ENCODE measurements around the gene SSTR1.

The SSTR1 gene

DNA sequence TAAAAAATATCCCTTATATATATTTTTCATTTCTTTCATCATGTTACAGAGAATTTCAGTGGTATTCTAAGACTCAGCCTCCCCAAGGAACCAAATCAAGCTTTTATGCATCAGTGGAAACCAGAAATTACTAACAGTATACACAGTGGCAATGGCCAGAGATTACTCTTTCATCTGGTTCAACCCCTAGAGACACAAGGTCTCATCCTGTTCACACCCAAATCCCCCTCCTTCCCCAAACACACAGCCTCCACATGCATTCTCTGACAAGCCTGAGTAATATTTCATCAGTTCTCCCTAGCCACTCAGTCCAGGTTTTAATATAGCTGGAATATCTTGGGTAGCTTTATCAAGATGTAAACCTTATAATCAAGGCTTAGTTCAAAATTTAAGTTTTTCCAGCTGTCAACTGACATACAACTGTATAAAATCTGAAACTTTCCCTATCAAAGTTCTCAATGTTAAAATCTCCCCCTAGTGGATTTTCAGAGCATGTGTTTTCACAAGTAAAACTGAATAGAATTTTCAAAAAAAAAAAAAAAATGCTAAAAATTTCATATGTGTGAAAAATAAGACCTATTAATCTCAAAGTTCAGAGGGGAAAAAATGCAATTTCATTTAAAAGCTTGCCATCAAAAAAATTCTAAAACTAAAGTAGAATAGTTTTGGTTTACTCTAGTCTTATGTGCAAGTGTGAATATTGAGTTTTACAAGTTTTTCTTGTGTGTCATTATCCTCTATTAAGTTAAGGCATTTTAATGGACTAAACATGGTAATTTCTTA, 10.5 kb upstream of the SSTR1 start:
- no peaks in the 10 kb centered on the region for H3K9me3 Mint-ChIP-seq
- H3K27ac Mint-ChIP-seq, result no peak overlapping the region
- H3K27me3 Mint-ChIP-seq (ENCODE audit: low read depth), result no peaks in the 10 kb centered on the region
- H3K4me1 Mint-ChIP-seq (ENCODE audit: low read depth), result no peaks in the 10 kb centered on the region
- no peak overlapping the region for H3K4me3 Mint-ChIP-seq
- no peaks in the 10 kb centered on the region for H3K36me3 Mint-ChIP-seq (ENCODE audit: low read depth)

DNA sequence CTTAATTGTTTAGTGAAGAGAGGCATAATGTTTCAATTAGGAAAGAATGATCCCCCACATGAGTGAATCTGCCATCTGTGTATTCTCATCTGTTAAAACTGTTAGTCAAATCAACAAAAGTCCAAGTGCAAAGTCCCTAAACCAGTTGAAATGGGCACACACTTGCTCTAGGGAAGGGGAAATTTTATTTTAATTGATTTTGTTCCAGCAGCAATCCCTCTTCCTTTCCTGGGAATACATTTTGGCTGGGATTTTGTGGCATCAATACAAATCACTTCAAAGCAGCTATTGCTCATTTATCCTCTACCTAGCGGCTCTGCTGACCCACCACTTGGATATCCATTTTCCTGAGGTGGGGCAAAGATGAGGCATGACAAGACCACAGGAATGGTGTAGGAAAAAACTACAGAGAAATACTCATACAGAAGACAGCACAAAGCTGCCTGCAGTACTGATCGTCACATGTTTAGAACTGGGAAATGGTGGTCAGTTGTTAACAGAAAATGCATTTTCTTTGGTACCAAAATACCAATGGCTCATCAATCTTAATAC, 9.8 kb upstream of the SSTR1 start:
- no peak overlapping the region for H3K4me3 Mint-ChIP-seq
- H3K9me3 Mint-ChIP-seq, result no peaks in the 10 kb centered on the region
- H3K27ac Mint-ChIP-seq, result no peak overlapping the region
- H3K4me1 Mint-ChIP-seq (ENCODE audit: low read depth), result no peaks in the 10 kb centered on the region
- H3K27me3 Mint-ChIP-seq (ENCODE audit: low read depth), result peaks cover 5% of the 10 kb centered on the region
- H3K36me3 Mint-ChIP-seq (ENCODE audit: low read depth), result no peaks in the 10 kb centered on the region

DNA sequence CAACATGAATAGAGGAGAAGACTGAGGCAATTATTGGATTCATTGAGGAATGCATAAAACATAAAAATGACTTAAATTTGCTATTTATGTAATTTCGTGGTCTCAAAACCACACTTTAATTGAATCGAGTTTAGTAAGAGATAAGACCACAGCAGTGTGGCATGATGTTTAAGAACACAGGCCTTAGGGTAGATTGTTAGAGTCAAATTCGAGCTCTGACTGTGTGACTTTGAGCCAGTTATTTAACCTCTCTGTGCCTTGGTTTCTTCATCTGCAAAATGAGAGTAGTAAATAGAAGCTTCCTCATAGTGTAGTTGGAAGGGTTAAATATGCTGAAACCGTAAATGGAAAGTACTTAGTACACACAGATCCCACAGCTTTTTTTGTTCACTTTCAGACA, 9.3 kb upstream of the SSTR1 start:
- Mint-ChIP-seq H3K9me3 (no peaks in the 10 kb centered on the region), H3K27ac (no peak overlapping the region), H3K27me3 (ENCODE audit: low read depth) (peaks cover 5% of the 10 kb centered on the region), H3K4me1 (ENCODE audit: low read depth) (no peaks in the 10 kb centered on the region), H3K4me3 (no peak overlapping the region), H3K36me3 (ENCODE audit: low read depth) (no peaks in the 10 kb centered on the region)

GRCh38 chr14:38199076-38199475, 8.6 kb upstream of the SSTR1 start:
- H3K4me1 Mint-ChIP-seq (ENCODE audit: low read depth), result no peaks in the 10 kb centered on the region
- H3K9me3 Mint-ChIP-seq, result no peaks in the 10 kb centered on the region
- peaks cover 5% of the 10 kb centered on the region for H3K27me3 Mint-ChIP-seq (ENCODE audit: low read depth)
- no peak overlapping the region for H3K27ac Mint-ChIP-seq
- no peaks in the 10 kb centered on the region for H3K36me3 Mint-ChIP-seq (ENCODE audit: low read depth)
- no peak overlapping the region for H3K4me3 Mint-ChIP-seq

DNA sequence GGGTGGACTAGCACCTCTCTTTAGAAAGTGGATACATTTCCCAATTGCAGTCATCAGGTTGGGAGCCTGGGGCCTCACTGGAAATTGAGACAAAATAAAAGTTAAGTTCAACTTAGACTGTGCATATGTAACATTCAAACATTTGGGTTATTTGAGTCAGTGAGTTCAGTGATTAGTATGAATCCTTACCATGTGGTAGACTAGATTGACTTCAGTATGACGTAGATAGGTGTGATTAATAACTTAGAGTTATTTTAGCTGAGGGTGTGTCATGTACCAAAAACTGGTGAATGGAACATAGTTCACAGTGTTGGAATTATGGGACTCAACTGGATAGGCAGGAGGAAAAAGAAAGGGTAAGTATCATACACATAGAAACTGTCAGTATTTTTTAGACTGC, 8.0 kb upstream of the SSTR1 start:
- H3K27ac Mint-ChIP-seq, result no peak overlapping the region
- H3K36me3 Mint-ChIP-seq (ENCODE audit: low read depth), result no peaks in the 10 kb centered on the region
- H3K4me1 Mint-ChIP-seq (ENCODE audit: low read depth), result no peaks in the 10 kb centered on the region
- no peaks in the 10 kb centered on the region for H3K9me3 Mint-ChIP-seq
- peaks cover 5% of the 10 kb centered on the region for H3K27me3 Mint-ChIP-seq (ENCODE audit: low read depth)
- H3K4me3 Mint-ChIP-seq, result no peak overlapping the region

- Mint-ChIP-seq H3K27ac (no peak overlapping the region), H3K9me3 (no peaks in the 10 kb centered on the region), H3K27me3 (ENCODE audit: low read depth) (peaks cover 16% of the 10 kb centered on the region), H3K36me3 (ENCODE audit: low read depth) (no peaks in the 10 kb centered on the region), H3K4me1 (ENCODE audit: low read depth) (no peaks in the 10 kb centered on the region), H3K4me3 (no peak overlapping the region)
These were observed 6.4 kb upstream of the SSTR1 start for GRCh38 chr14:38201137-38201828.

DNA sequence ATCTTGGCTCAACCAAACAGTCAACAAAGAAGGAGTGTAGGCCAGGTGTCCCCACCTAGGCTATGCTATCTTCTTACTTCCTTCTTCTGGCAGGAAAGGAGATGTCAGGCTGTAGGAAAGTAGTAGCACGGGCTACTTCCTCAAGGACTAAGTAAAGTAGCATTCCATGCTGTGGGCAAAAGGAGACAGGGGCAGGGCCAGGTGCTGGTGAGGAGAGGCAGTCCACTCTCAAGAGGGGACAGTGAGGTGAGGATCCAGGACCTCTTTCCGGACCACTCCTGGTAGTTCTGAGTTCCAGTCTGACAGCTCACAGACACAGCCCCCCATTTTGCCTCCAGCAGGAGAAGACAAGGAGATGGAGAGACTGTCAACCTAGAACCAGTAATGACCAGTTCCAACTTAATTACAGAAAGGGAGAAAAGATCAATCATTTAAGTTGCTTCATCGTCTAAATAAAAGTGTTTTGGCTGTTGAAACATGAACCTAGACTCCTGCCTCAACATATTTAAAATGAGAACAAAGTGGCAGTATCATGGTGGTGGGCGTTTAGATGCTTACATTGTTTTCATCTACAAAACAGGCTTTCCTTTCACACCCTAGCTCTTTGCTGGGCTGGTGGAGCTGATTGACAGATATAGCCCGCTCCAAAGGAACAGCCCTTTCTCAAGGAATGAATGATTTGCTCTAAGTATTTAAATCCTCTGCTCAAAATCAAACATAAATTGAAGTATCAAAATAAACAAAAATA, 5.1 kb upstream of the SSTR1 start:
- Mint-ChIP-seq H3K27ac (no peak overlapping the region), H3K27me3 (ENCODE audit: low read depth) (peaks cover 28% of the 10 kb centered on the region), H3K9me3 (no peaks in the 10 kb centered on the region), H3K4me1 (ENCODE audit: low read depth) (no peaks in the 10 kb centered on the region), H3K36me3 (ENCODE audit: low read depth) (no peaks in the 10 kb centered on the region), H3K4me3 (no peak overlapping the region)

- no peak overlapping the region for H3K27ac Mint-ChIP-seq
- H3K36me3 Mint-ChIP-seq (ENCODE audit: low read depth), result no peaks in the 10 kb centered on the region
- H3K27me3 Mint-ChIP-seq (ENCODE audit: low read depth), result peaks cover 41% of the 10 kb centered on the region
- H3K4me1 Mint-ChIP-seq (ENCODE audit: low read depth), result peaks cover 5% of the 10 kb centered on the region
- H3K4me3 Mint-ChIP-seq, result no peak overlapping the region
- no peaks in the 10 kb centered on the region for H3K9me3 Mint-ChIP-seq
These were observed 3.6 kb upstream of the SSTR1 start for GRCh38 chr14:38203929-38204718.

DNA sequence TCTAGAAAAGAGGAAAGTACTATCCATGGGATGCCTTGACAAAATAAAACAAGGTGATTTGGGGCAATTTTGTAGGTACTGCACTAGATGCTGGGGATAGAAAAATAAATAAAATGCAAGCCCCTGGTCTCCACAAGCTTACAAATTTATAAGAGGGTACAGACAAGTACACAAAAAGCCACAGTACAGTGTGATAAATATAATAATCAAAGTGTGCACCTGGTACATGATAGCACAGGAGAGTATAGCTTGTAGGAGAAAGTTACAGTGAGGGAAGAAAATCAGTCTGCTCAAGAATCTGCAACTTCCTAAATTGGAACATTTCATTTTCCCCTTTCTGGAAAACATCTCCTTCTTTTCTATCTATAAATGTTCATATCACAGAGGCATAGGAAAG, 3.0 kb upstream of the SSTR1 start:
- no peak overlapping the region for H3K4me3 Mint-ChIP-seq
- H3K4me1 Mint-ChIP-seq (ENCODE audit: low read depth), result peaks cover 5% of the 10 kb centered on the region
- peaks cover 45% of the 10 kb centered on the region for H3K27me3 Mint-ChIP-seq (ENCODE audit: low read depth)
- no peak overlapping the region for H3K27ac Mint-ChIP-seq
- H3K9me3 Mint-ChIP-seq, result no peaks in the 10 kb centered on the region
- H3K36me3 Mint-ChIP-seq (ENCODE audit: low read depth), result no peaks in the 10 kb centered on the region

- no peak overlapping the region for H3K4me3 Mint-ChIP-seq
- no peak overlapping the region for H3K27ac Mint-ChIP-seq
- peaks cover 5% of the 10 kb centered on the region for H3K4me1 Mint-ChIP-seq (ENCODE audit: low read depth)
- H3K36me3 Mint-ChIP-seq (ENCODE audit: low read depth), result no peaks in the 10 kb centered on the region
- H3K27me3 Mint-ChIP-seq (ENCODE audit: low read depth), result peaks cover 51% of the 10 kb centered on the region
- no peaks in the 10 kb centered on the region for H3K9me3 Mint-ChIP-seq
These were observed 2.4 kb upstream of the SSTR1 start for GRCh38 chr14:38205119-38205813.

GRCh38 chr14:38205949-38206665, 1.6 kb upstream of the SSTR1 start:
- H3K4me1 Mint-ChIP-seq (ENCODE audit: low read depth), result peaks cover 5% of the 10 kb centered on the region
- no peak overlapping the region for H3K4me3 Mint-ChIP-seq
- H3K27ac Mint-ChIP-seq, result no peak overlapping the region
- peaks cover 59% of the 10 kb centered on the region for H3K27me3 Mint-ChIP-seq (ENCODE audit: low read depth)
- no peaks in the 10 kb centered on the region for H3K36me3 Mint-ChIP-seq (ENCODE audit: low read depth)
- H3K9me3 Mint-ChIP-seq, result no peaks in the 10 kb centered on the region

DNA sequence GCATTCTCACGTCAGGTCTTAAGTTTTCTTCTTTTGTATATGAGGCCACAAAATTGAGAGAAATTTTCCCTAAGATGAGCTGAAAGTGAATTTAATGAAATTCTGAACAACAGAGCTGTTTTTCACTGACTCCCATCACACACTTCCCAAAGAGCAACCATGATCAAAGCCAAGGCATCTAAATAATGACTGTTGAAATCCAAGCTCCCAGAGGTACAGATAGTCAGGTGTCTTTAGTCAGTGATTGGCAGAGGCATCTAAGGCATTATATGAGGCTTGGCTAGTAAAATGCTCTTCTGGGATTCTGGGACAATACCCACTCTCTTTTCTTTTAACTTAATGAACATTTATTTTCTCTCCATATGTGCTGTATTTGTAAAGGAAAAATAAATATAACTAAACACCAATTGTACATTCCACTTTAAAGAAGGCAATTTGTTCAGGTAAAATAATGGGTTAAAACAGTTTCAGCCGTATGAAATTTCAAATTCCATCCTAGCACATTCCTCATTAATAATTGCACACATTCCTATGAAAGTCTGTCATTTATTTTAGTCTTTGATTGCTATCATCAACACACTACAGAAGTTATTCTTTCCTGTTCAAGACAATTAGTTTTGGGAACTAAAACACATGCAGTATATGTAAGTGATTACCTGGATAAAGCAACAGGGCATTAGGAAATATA, 871 bp upstream of the SSTR1 start:
- no peaks in the 10 kb centered on the region for H3K36me3 Mint-ChIP-seq (ENCODE audit: low read depth)
- H3K27me3 Mint-ChIP-seq (ENCODE audit: low read depth), result peaks cover 65% of the 10 kb centered on the region
- H3K4me3 Mint-ChIP-seq, result no peak overlapping the region
- no peak overlapping the region for H3K27ac Mint-ChIP-seq
- no peaks in the 10 kb centered on the region for H3K9me3 Mint-ChIP-seq
- peaks cover 5% of the 10 kb centered on the region for H3K4me1 Mint-ChIP-seq (ENCODE audit: low read depth)

GRCh38 chr14:38207377-38207735, 348 bp upstream of the SSTR1 start:
- Mint-ChIP-seq H3K4me1 (ENCODE audit: low read depth) (peaks cover 5% of the 10 kb centered on the region), H3K9me3 (no peaks in the 10 kb centered on the region), H3K27ac (no peak overlapping the region), H3K4me3 (no peak overlapping the region), H3K36me3 (ENCODE audit: low read depth) (no peaks in the 10 kb centered on the region), H3K27me3 (ENCODE audit: low read depth) (peaks cover 70% of the 10 kb centered on the region)

All from T-helper 1 cell treated with Interleukin-12 subunit alpha and Interleukin-12 subunit beta and Interleukin-4 antibody, amounts not matched to agents 30 μg/mL and 1 μg/mL, for 36 hours (primary cell).